HG03565 (cell line): ENCODE measurements around the gene ACOXL.

Experiments used
- ATAC-seq: cut with Tn5 transposase; IDR thresholded peaks from one replicate; pipeline ENCODE4 v1.9.1; 2021; ENCODE audit warnings: mild to moderate bottlenecking, moderate library complexity; ENCODE audit not compliant: unreplicated experiment

ACOXL gene

GRCh38 chr2:110819711-110820110 is 87.3 kb downstream of the ACOXL start:
- ATAC-seq, result no peak

GRCh38 chr2:110820128-110820527 is 87.8 kb downstream of the ACOXL start:
- ATAC-seq, result no peak

- no peak for ATAC-seq
Measured at GRCh38 chr2:110823165-110823564, 90.8 kb downstream of the ACOXL start.

DNA sequence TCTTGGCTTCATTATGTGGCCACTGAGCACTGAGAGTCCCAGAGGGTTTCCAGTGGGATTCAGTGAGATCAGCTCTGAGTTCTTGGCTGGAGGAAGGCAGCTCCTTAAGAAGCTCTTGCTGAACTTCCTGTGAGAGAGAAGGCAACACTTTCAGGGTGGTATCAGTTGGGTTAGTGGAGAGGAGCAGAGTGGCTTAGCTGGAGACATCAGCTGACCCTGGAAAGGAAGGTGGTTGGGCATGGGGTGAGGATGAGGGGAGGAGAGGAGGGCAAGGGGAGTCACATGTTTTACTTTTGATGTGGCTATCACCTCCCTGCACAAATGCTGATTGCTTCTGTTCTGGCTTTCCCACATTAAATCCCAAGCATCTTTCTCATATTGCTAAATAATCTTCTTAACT is 95.1 kb downstream of the ACOXL start:
- ATAC-seq, result no peak

DNA sequence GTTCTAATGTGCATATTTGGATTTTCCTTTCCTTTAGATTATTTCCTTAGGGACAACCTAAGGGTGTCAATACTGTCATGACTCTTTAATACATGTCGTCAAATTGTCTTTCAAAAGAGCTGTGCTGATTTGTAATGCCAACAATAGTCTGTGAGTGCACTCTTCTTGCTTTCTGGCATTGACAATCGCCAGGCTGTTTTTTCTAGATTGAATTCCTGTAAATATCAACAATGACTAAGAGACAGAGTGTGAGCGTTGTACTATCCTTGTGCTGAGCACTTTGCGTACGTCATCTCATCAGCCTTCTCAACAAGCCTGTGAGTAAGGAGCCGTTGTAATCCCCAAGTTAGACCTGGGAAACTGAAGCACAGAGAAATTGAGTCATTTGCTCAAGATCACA is 96.0 kb downstream of the ACOXL start:
- ATAC-seq, result no peak

DNA sequence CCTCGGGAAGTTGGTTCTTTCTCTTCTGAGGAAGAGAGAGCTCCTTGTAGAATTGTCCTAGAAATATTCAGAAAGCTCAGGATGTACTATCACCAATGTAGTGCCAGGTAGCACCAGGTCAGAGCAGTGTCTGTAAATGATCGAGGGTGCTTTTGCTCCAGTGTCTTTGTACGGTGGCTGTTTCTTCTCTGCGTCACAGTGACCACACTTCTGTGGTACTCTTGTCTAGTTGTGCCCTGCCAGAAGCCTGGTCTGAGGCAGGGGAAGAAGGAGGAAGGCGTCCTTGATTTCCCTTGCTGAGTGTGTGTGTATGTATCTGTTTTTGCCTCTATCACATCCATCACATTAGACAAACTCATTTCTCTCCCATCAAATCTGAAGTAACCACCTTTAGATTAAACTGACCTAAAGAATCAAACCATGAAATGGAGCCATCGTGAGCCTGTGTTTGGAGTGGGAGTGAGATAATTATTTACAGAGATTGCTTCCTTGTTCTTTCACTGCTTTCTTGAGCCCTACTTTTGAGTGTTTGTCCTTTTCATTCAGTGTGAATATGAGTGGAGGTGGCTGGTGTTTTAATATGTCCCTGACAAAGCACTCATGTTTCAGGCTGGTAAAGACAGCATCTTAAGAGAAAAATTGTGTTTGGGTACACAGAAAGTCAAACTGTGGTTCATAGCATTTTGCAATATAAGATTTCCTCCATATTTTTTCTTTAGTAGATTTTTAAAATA is 97.2 kb downstream of the ACOXL start:
- ATAC-seq, result no peak

GRCh38 chr2:110832740-110833139 is 100.4 kb downstream of the ACOXL start:
- no peak for ATAC-seq

- ATAC-seq, result no peak
Measured at GRCh38 chr2:110834134-110834827, 101.9 kb downstream of the ACOXL start.

DNA sequence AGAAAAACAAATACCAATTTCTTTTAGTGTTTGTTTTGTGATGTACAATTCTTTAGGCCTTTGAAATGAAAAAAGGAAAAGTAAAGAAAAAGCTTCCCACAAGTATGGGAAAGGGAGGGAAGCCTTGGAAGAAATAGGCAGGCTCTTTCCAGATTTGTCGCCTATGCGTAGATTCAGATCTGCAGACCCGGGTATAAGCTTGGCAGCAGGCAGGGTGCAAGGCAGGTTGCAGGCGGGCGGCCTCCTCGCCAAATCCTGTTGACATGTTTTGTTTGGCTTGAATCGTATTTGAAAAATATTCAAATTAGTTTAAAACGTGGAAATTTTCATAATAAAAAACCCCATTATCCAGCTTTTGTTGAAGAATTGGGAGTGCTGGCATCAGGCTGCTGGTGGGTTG is 104.3 kb downstream of the ACOXL start:
- no peak for ATAC-seq

- ATAC-seq, result no peak
Measured at GRCh38 chr2:110837446-110838409, 105.4 kb downstream of the ACOXL start.

DNA sequence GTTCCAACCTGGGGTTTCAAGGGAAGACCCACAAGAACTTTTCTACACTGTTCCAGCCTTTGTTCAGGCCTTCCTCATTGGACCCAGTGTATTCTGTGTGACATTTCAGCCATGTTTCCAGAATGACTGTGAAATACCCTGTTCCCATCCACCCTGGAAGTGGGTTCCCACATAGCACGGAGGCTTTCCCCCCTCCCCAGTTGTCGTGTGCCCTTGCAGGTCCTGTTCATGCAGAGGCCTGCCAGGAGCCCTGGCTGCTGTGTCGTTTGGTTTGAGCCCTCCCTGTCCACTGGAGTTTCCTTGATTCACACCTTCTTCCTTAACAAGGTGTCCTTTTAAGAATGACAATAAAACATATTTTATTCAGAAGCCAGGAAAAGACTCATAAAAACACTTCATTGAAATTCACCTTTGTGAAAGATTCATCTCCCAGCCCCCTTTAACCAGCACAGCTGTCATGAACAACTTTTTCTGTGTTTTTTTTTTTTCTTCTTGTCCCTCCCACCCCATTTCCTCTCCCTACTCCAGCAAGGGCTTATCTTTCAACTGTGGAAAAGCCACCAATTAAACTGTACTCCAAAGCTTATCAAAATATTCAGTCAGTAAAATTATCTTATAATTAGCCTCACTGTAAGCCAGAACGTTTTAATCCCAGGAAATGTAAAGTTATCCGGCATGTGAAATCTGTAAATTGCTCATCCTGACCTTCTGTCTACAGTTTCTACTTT is 106.4 kb downstream of the ACOXL start:
- no peak for ATAC-seq

GRCh38 chr2:110840508-110840907 is 108.1 kb downstream of the ACOXL start:
- ATAC-seq, result no peak

GRCh38 chr2:110842048-110842447 is 109.7 kb downstream of the ACOXL start:
- ATAC-seq, result no peak

- ATAC-seq, result no peak
Measured at GRCh38 chr2:110843496-110843895, 111.1 kb downstream of the ACOXL start.

DNA sequence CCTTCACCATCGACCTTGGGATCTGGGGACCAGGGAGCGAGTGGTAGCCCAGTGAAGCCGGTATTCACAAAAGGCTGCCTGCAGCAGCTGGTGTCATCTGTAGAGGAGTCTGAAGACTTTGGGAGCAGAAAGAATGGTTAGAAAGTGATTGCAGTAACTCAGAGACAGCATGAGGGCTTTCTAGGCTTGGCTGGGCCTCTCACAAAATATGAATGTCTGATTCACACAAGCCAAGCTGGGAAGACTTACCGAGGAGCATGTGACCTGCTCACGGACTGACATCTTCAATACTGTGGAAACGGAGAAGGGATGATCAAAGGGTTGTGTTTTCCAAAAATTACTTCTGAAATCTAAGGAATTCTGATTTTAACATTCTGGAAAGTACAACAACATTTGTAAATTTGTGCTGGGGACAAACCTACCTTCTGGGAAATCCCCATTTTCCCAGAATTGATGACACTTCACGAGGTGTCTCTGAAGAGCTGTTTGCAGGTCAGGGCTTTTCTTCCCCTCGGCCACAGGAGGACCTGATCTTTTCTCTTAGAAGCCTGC is 111.7 kb downstream of the ACOXL start:
- ATAC-seq, result no peak

DNA sequence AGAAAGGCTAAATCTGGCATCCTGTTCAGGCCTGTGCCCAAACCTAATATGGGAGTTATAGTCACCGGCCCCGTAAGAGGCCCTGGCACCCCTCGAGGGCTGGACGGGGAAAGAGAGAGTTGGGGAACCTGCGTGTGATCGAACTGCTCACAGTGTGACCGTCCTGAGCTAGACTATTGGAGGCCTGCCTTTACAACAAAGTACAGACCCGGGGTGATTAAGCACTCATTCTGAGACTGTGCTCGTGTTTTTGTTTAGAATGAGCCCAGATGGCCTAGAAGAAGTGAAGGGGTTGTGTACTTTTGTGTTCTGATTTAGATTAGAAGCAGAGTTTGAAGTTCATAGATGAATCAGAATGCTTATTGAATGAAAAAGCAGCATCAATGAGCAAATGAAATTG is 115.3 kb downstream of the ACOXL start:
- ATAC-seq, result no peak

DNA sequence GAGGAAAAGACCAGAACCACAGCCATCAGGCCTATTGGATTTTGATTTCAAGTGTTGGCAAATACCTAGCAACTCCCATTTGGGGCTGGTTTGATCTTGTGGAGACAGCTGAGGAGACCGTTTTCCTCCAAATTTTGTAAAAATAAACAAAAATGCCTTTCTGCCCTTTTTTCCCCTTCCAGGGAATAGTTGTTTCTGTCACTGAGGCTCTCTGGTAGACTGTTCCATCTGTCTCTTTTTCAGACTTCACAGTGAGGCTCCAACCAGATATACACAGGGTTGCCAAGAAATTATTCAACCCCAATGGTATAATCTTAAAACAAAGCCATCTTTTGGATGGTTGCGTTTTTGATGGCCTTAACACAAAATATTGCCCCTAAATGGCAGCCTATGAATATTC is 115.7 kb downstream of the ACOXL start:
- ATAC-seq, result no peak

- no peak for ATAC-seq
Measured at GRCh38 chr2:110848519-110849030, 116.2 kb downstream of the ACOXL start.

DNA sequence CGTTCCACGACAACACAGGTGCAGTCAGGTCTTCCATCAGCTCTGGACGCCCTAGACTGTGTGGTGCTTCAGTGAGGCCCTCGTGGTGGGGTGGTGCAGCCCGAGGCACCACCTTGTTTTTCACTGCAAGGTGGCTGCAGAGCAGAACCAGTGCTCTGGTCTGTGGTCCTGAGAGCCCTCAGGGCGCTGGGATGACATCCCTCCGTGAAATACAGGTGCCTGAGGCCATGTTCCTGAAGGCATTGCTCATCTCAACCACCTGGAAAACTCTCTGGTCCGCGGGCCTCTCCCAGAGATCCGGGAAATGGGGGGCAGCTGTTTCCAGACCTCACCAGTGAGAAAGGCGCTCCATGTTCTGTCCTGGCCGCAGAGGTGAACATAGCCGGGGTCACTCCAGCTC is 119.2 kb downstream of the ACOXL start:
- ATAC-seq, result no peak

DNA sequence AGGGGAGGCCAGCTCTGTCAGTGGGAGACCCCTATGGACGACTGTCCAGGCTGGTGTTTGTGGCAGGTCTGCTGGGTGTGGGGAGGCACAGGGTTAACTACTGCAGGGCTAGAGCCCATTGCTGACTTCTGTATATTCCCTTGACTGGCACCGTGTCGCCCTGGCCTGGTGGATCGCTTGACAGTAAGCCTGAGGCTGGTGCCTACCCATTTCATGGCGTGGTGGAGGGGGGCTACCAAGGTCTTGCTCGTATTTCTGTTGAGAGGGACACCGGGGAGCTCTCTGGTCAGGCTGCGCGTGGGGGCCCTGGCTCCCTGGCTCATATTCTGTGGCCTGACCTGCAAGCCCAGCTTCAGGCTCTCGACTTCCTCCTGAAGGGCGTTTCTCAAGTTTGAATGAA is 119.7 kb downstream of the ACOXL start:
- no peak for ATAC-seq
